ENCODE data around the gene OGA.
"Not testable (repeated sequence)": the region's sequence is repeated elsewhere in the genome, so short reads cannot be mapped to it uniquely, and the experiment has no call there.

GRCh38 chr10:101789231-101789630, 29.0 kb downstream of the OGA start:
- TF ChIP-seq CTCF (IDR thresholded peaks at IDR 0.05; ENCODE audit: control extremely low read depth in 1 of 3, insufficient read depth in 1 of 3, low read depth in 1 of 3, low read length in 3 of 3); POLR2A (IDR thresholded peaks at IDR 0.05; ENCODE audit: control extremely low read depth in 1 of 2, low read depth in 2 of 2, low read length in 2 of 2); GABPA (IDR thresholded peaks at IDR 0.05; ENCODE audit: borderline replicate concordance, insufficient read depth, low read length); MAX (IDR thresholded peaks at IDR 0.05); EZH2 (IDR thresholded peaks at IDR 0.05; ENCODE audit: low read depth, low read length, severe bottlenecking); MAFK (IDR thresholded peaks at IDR 0.05; ENCODE audit: low read depth, low read length); RFX5 (IDR thresholded peaks at IDR 0.05; ENCODE audit: borderline replicate concordance, low read depth, low read length); HDAC6 (IDR thresholded peaks at IDR 0.05; ENCODE audit: low read depth, low read length); YY1 (IDR thresholded peaks at IDR 0.05; ENCODE audit: low read depth, low read length); HDAC2 (IDR thresholded peaks at IDR 0.05; ENCODE audit: borderline replicate concordance in 1 of 2, low read depth in 2 of 2, low read length in 2 of 2); EP300 (IDR thresholded peaks at IDR 0.05; ENCODE audit: borderline replicate concordance in 1 of 2, low read depth in 2 of 2, low read length in 2 of 2): not testable (repeated sequence)

Measured in H1 (cell line).